Effector memory CD4-positive, alpha-beta T cell (primary cell): ENCODE measurements around the gene SOAT1.
A peak's percentile ranks its signal among the peaks of the same experiment; 100 is the strongest.
"Not testable (repeated sequence)": the region's sequence is repeated elsewhere in the genome, so short reads cannot be mapped to it uniquely, and the experiment has no call there.

ENCODE experiments used
- DNase-seq, 3 donors: peaks; one replicate each; pipeline ENCODE4 v3.0.0-alpha.2; 2020
- H3K27ac ChIP-seq: 2 replicates; pipeline ENCODE4 v1.7.0; 2013; ENCODE audit warnings: mild to moderate bottlenecking, low read length, moderate library complexity; ENCODE audit not compliant: insufficient read depth, poor library complexity, severe bottlenecking
- H3K27me3 ChIP-seq: replicated peaks from 2 replicates; pipeline ENCODE4 v1.7.0; 2013; ENCODE audit warnings: mild to moderate bottlenecking, low read length; ENCODE audit not compliant: insufficient read depth, control insufficient read depth, poor library complexity, severe bottlenecking
- H3K36me3 ChIP-seq: 2 replicates; pipeline ENCODE4 v1.7.0; 2013; ENCODE audit warnings: mild to moderate bottlenecking, low read length, moderate library complexity; ENCODE audit not compliant: control insufficient read depth, insufficient read depth
- H3K4me1 ChIP-seq: 2 replicates; pipeline ENCODE4 v1.7.0; 2013; ENCODE audit warnings: low read length, mild to moderate bottlenecking; ENCODE audit not compliant: control insufficient read depth, insufficient read depth, poor library complexity, severe bottlenecking
- H3K4me3 ChIP-seq: 2 replicates; pipeline ENCODE4 v1.7.0; 2013; ENCODE audit warnings: low read length, low read depth, mild to moderate bottlenecking; ENCODE audit not compliant: insufficient read depth, poor library complexity, severe bottlenecking
- H3K9me3 ChIP-seq: 2 replicates; pipeline ENCODE4 v1.7.0; 2013; ENCODE audit warnings: mild to moderate bottlenecking, low read length, moderate library complexity; ENCODE audit not compliant: control insufficient read depth

SOAT1 gene

DNA sequence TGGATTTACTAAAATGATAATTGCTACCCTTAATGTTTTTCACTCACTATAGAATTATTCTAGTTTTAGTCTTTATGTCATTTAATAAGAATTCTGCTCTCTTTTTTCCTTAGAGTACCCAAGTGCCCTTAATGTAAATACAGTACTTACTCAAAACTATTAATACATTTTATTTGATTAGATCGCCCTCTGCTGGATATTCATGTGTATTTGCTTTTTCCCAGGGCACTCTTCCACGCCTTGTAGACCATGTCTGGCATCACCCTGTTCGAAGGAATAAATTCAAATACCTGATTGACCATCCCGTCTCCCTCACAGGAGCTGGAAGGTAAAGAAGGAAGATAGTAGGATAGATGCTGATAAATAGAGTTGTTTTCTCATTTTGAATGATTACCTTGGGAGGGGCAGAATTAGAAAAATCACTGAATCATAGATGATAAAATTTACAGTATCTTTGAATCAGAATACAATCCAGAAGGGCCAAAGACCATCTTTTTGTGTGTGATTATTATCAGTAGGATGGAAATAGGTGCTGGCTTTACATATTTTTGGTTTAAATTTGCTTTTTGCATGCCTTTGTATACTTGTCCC is 76.2 kb downstream of the SOAT1 start:
- no peaks in the 10 kb centered on the region for H3K27me3 ChIP-seq
- DNase-seq: peak in 1 of 3 donors; percentile 13
- no peak overlapping the region for H3K27ac ChIP-seq
- H3K9me3 ChIP-seq: no peaks in the 10 kb centered on the region
- no peaks in the 10 kb centered on the region for H3K4me1 ChIP-seq
- no peak overlapping the region for H3K4me3 ChIP-seq
- no peaks in the 10 kb centered on the region for H3K36me3 ChIP-seq

DNA sequence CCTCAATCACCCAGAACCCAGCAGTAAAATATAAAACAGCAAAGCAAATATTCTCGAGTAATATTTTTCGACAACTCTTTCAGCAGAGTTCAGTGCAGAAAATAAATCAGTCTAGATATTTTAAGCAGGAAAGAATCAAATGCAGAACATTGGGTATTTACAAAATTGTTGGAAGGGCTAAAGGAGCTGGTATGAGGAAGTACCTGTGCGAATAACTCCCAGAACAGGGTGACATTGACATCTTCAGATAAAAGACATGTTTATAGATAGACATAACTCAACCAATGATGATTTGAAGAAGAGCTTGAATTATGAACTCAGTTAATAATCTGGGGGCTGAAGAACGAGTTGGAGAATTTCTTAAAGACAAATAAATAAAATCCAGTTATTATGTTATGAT is 78.6 kb downstream of the SOAT1 start:
- no peaks in the 10 kb centered on the region for H3K36me3 ChIP-seq
- DNase-seq: no peak
- no peaks in the 10 kb centered on the region for H3K27me3 ChIP-seq
- H3K9me3 ChIP-seq: no peaks in the 10 kb centered on the region
- H3K27ac ChIP-seq: no peak overlapping the region
- no peaks in the 10 kb centered on the region for H3K4me1 ChIP-seq
- H3K4me3 ChIP-seq: no peak overlapping the region

DNA sequence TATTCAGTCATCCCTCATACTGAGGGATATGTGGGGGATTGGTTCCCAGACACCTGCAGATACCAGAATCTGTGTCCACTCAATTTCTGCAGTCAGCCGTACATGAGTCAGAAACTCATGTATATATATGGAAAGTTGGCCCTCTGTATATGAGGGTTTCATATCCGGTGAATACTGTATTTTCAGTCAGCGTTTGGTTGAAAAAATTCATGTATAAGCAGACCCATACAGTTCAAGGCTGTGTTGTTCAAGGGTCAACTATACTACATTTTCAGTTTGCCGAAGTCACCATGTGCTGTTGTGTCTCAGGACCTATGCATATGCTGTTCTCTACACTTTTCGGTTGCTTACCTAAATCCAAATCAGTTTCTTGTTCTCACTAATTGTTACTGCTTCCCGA is 82.6 kb downstream of the SOAT1 start:
- Histone ChIP-seq H3K27me3 (no peaks in the 10 kb centered on the region), H3K9me3 (no peaks in the 10 kb centered on the region), H3K36me3 (no peaks in the 10 kb centered on the region), H3K27ac (no peak overlapping the region), H3K4me3 (no peak overlapping the region), H3K4me1 (no peaks in the 10 kb centered on the region)
- no peak for DNase-seq

DNA sequence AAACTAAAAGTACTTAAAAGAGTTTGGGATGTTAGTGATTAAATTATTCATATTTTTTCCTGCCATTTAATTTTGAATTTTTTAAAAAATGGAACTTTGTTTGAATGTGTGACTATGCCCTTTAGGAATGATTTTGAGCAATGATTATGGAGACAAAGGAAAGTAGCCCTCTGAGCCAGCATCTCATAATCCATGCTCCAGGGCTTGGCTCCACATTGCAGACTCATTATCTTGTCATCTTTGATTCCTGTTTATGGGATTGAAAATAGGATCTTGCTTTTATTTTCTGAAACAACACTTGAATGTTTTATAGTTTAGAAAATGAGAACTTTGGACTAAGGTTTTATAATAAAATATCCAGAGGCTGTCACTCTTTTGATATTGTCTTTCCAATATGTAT is 86.7 kb downstream of the SOAT1 start:
- DNase-seq: no peak
- no peaks in the 10 kb centered on the region for H3K27me3 ChIP-seq

GRCh38 chr1:179384027-179384426 is 90.4 kb downstream of the SOAT1 start:
- Histone ChIP-seq H3K9me3 (no peaks in the 10 kb centered on the region), H3K4me1 (no peaks in the 10 kb centered on the region), H3K27me3 (no peaks in the 10 kb centered on the region), H3K36me3 (no peaks in the 10 kb centered on the region), H3K4me3 (no peak overlapping the region), H3K27ac (no peak overlapping the region)
- DNase-seq: no peak

More for the DNA sequence above, 86.7 kb downstream of the SOAT1 start:
- no peaks in the 10 kb centered on the region for H3K4me1 ChIP-seq
- H3K27ac ChIP-seq: no peak overlapping the region
- no peaks in the 10 kb centered on the region for H3K9me3 ChIP-seq
- H3K36me3 ChIP-seq: no peaks in the 10 kb centered on the region
- H3K4me3 ChIP-seq: no peak overlapping the region

- Histone ChIP-seq H3K27me3 (no peaks in the 10 kb centered on the region), H3K4me1 (no peaks in the 10 kb centered on the region)
- no peak for DNase-seq
These were observed 91.9 kb downstream of the SOAT1 start for GRCh38 chr1:179385510-179385909.

GRCh38 chr1:179393721-179394120 is 100.1 kb downstream of the SOAT1 start:
- no peaks in the 10 kb centered on the region for H3K4me1 ChIP-seq
- no peaks in the 10 kb centered on the region for H3K27me3 ChIP-seq
- H3K27ac ChIP-seq: no peak overlapping the region
- no peaks in the 10 kb centered on the region for H3K9me3 ChIP-seq
- no peak overlapping the region for H3K4me3 ChIP-seq
- H3K36me3 ChIP-seq: no peaks in the 10 kb centered on the region
- DNase-seq: no peak

More at GRCh38 chr1:179385510-179385909, 91.9 kb downstream of the SOAT1 start:
- Histone ChIP-seq H3K9me3 (no peaks in the 10 kb centered on the region), H3K27ac (no peak overlapping the region), H3K36me3 (no peaks in the 10 kb centered on the region), H3K4me3 (no peak overlapping the region)

- H3K9me3 ChIP-seq, H3K27me3 ChIP-seq, DNase-seq, H3K4me3 ChIP-seq, H3K4me1 ChIP-seq, H3K27ac ChIP-seq, H3K36me3 ChIP-seq: not testable (repeated sequence)
These were observed 105.8 kb downstream of the SOAT1 start for GRCh38 chr1:179399399-179399798.
